PFSK-1 (cell line): ENCODE measurements around the gene FGF1.

ENCODE experiments used
- POLR2AphosphoS5 ChIP-seq: IDR thresholded peaks from 2 replicates; pipeline ENCODE4 v1.6.1; 2012; ENCODE audit warnings: low read depth, mild to moderate bottlenecking, control low read depth, low read length, moderate library complexity
- SIN3A ChIP-seq: IDR thresholded peaks from 2 replicates; pipeline ENCODE4 v1.6.1; 2012; ENCODE audit warnings: mild to moderate bottlenecking, low read length, moderate library complexity, borderline replicate concordance; ENCODE audit not compliant: insufficient read depth
- TAF1 ChIP-seq: IDR thresholded peaks from 2 replicates; pipeline ENCODE4 v1.6.1; 2012; ENCODE audit warnings: low read length, control low read depth, borderline replicate concordance; ENCODE audit not compliant: insufficient read depth
- TF ChIP-seq, protein P1 (sequence below), 2 experiments: IDR thresholded peaks; 2 replicates each; pipeline versions ENCODE4 v1.6.1 to v1.8.0; 2011 to 2012; ENCODE audit warnings: low read depth in 2 of 2, low read length in 2 of 2, control low read depth in 1 of 2, inconsistent platforms in 1 of 2, mild to moderate bottlenecking in 1 of 2, moderate library complexity in 1 of 2; ENCODE audit not compliant: insufficient read depth in 1 of 2

DNA sequence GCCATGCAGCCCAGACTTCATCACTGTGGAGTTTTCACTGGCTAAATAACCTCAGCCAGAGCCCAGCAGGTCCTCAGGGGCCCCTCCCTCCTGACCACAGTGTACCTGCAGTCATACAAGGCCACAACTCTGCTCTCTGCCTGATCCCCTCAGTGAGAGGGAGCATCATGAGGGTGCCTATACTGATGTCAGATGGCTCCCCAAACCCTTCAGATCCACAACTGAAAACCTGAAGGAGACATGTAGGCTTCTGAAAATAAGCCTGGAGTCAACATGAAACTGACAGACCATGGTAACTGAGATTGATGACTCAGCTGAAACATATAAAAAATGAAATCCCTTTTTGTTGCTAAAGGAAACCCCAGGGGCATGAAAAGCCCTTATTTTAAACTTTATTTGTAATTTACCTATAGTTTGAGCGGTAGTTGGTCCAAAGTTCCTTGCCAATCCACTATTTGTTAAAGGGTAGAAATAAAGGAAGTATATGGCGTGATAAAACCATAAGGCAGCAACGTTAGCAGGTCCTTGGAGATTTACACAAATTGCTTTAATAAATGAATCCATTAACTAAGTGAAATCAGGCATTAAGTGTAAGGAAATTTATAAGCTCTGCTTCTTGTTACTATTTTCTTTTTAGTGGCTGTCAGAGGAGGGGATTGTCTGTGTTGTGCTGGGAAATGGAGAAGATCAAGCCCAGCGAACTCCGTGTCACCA, 68.3 kb downstream of the FGF1 start:
- TF ChIP-seq, protein P1, sequence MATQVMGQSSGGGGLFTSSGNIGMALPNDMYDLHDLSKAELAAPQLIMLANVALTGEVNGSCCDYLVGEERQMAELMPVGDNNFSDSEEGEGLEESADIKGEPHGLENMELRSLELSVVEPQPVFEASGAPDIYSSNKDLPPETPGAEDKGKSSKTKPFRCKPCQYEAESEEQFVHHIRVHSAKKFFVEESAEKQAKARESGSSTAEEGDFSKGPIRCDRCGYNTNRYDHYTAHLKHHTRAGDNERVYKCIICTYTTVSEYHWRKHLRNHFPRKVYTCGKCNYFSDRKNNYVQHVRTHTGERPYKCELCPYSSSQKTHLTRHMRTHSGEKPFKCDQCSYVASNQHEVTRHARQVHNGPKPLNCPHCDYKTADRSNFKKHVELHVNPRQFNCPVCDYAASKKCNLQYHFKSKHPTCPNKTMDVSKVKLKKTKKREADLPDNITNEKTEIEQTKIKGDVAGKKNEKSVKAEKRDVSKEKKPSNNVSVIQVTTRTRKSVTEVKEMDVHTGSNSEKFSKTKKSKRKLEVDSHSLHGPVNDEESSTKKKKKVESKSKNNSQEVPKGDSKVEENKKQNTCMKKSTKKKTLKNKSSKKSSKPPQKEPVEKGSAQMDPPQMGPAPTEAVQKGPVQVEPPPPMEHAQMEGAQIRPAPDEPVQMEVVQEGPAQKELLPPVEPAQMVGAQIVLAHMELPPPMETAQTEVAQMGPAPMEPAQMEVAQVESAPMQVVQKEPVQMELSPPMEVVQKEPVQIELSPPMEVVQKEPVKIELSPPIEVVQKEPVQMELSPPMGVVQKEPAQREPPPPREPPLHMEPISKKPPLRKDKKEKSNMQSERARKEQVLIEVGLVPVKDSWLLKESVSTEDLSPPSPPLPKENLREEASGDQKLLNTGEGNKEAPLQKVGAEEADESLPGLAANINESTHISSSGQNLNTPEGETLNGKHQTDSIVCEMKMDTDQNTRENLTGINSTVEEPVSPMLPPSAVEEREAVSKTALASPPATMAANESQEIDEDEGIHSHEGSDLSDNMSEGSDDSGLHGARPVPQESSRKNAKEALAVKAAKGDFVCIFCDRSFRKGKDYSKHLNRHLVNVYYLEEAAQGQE (IDR thresholded peaks at IDR 0.05; ENCODE audit: insufficient read depth in 1 of 2, low read depth in 2 of 2, low read length in 2 of 2), result no peak
- TF ChIP-seq POLR2AphosphoS5 (no peak), SIN3A (no peak), TAF1 (no peak)
